OCI-LY7 (cell line): ENCODE data around the gene RNF208. TPM values are rescaled to one million over a fixed set of nuclear protein-coding genes. Genes with fewer than 3 reads are reported as not detected.

Experiments
- BruUV-seq: library from RNA; stranded (reverse); fragments of 400-500 nt; replicated peaks from 2 replicates; lab custom pipeline; 2021; lab: Mats Ljungman, UMichigan
- CTCF ChIA-PET: fragments of 300-600 bp; sonication (Branson Sonifier 250); formaldehyde crosslinking; loops from one replicate; lab custom pipeline; 2022; ENCODE audit warnings: antibody characterized with exemption; ENCODE audit not compliant: unreplicated experiment; lab: Charles Lee
- POLR2A ChIA-PET: fragments of 300-600 bp; sonication (Branson Sonifier 250); formaldehyde crosslinking; loops from one replicate; lab custom pipeline; 2022; ENCODE audit warnings: antibody characterized with exemption; lab: Charles Lee
- DNase-seq: peaks from one replicate; pipeline ENCODE4 v3.0.0-alpha.2; 2015; ENCODE audit warnings: low spot score
- H2AFZ ChIP-seq: fragments of 200-600 bp; sonication (generic), shearing (Covaris generic); 2 replicates; pipeline ENCODE4 v1.6.1; 2014; ENCODE audit warnings: mild to moderate bottlenecking, antibody characterized with exemption, low read length, moderate library complexity
- H3K27ac ChIP-seq: fragments of 200-600 bp; sonication (generic); 2 replicates; pipeline ENCODE4 v1.5.1; 2014; ENCODE audit warnings: mixed run types, low read depth, mild to moderate bottlenecking, moderate library complexity, low read length, inconsistent platforms; ENCODE audit not compliant: poor library complexity, severe bottlenecking
- H3K36me3 ChIP-seq: fragments of 200-600 bp; sonication (generic); 2 replicates; pipeline ENCODE4 v1.6.1; 2014; ENCODE audit warnings: mild to moderate bottlenecking, antibody characterized with exemption, low read length, moderate library complexity, mixed read lengths; ENCODE audit not compliant: insufficient read depth
- H3K4me1 ChIP-seq: fragments of 200-600 bp; sonication (generic); 2 replicates; pipeline ENCODE4 v1.5.1; 2014; ENCODE audit warnings: mild to moderate bottlenecking, low read length; ENCODE audit not compliant: insufficient read depth, poor library complexity, severe bottlenecking
- H3K4me2 ChIP-seq: fragments of 200-600 bp; sonication (generic); 2 replicates; pipeline ENCODE4 v1.6.1; 2014; ENCODE audit warnings: mild to moderate bottlenecking, low read length
- H3K4me3 ChIP-seq: fragments of 200-600 bp; sonication (generic); 2 replicates; pipeline ENCODE4 v1.5.1; 2014; ENCODE audit warnings: mild to moderate bottlenecking, low read depth, low read length; ENCODE audit not compliant: poor library complexity, severe bottlenecking
- H3K79me2 ChIP-seq: fragments of 200-600 bp; sonication (generic); 2 replicates; pipeline ENCODE4 v1.6.1; 2016; ENCODE audit warnings: low read depth, mild to moderate bottlenecking, low read length, moderate library complexity, mixed read lengths; ENCODE audit not compliant: insufficient read depth
- H3K9me2 ChIP-seq: fragments of 200-600 bp; sonication (generic); 2 replicates; pipeline ENCODE4 v1.6.1; 2016; ENCODE audit warnings: mild to moderate bottlenecking, low read length, mixed read lengths; ENCODE audit not compliant: insufficient read depth
- H3K9me3 ChIP-seq: fragments of 200-600 bp; sonication (generic); 2 replicates; pipeline ENCODE4 v1.6.1; 2014; ENCODE audit warnings: mild to moderate bottlenecking, mixed run types, low read length, mixed read lengths
- H4K20me1 ChIP-seq: fragments of 200-600 bp; sonication (generic); 2 replicates; pipeline ENCODE4 v1.6.1; 2014; ENCODE audit warnings: mild to moderate bottlenecking, antibody characterized with exemption, low read length, moderate library complexity, mixed read lengths; ENCODE audit not compliant: insufficient read depth
- CTCF ChIP-seq: fragments of 200-600 bp; sonication (generic); conservative IDR thresholded peaks from 2 replicates; pipeline ENCODE4 v1.5.1; 2014; ENCODE audit warnings: mild to moderate bottlenecking, antibody characterized with exemption, low read length, moderate library complexity, mixed read lengths
- EZH2phosphoT487 ChIP-seq: fragments of 200-600 bp; sonication (generic); IDR thresholded peaks from 2 replicates; pipeline ENCODE4 v1.6.1; 2018; ENCODE audit warnings: low read depth, borderline replicate concordance, mild to moderate bottlenecking, mixed run types, antibody characterized with exemption, low read length, moderate library complexity, mixed read lengths
- intact Hi-C: fragments of 100-400 bp; cut with micrococcal nuclease; formaldehyde crosslinking; loops from one replicate; pipeline ENCODE4 v1.10.0; 2022; ENCODE audit not compliant: unreplicated experiment
- total RNA-seq, 2 experiments: library from RNA; depleted of rRNA in 1 of 2; stranded (reverse); fragments of >200 nt in 1 of 2; shearing (Covaris generic) in 1 of 2; gene quantifications; 2 replicates each; pipeline ENCODE4 v1.2.3, GENCODE V29; 2014 to 2022

The RNF208 gene
- total RNA-seq, 2 experiments from 2014 or later, result 0.47 to 5.5 TPM

GRCh38 chr9:137256362-137256761 lies 34.3 kb upstream of the RNF208 start:
- Histone ChIP-seq H3K79me2 (peaks cover 24% of the 10 kb centered on the region), H3K9me2 (no peaks in the 10 kb centered on the region), H3K4me2 (peak overlapping the region; percentile 93), H3K4me1 (peaks cover 53% of the 10 kb centered on the region), H3K9me3 (no peaks in the 10 kb centered on the region), H3K27ac (no peak overlapping the region), H3K36me3 (peaks cover 41% of the 10 kb centered on the region), H2AFZ (no peak overlapping the region), H4K20me1 (peaks cover 5% of the 10 kb centered on the region; the same call in 1 of the 2 replicates), H3K4me3 (peak overlapping the region; percentile 98)
- ChIA-PET CTCF (no interaction called here), POLR2A (interaction anchor here (0.9 to 4.4 kb wide), 3 partner anchors 13 to 127 kb away, joined by 3 to 26 read pairs (median 3); partner anchors contain the start of gene TUBB4B)
- intact Hi-C loops, result no loop called here
- BruUV-seq, result no TSS peak
- TF ChIP-seq CTCF (no peak), EZH2phosphoT487 (no peak)
- DNase-seq, result no peak

- Histone ChIP-seq H3K4me3 (peak overlapping the region; percentile 98), H3K79me2 (peaks cover 24% of the 10 kb centered on the region), H3K4me2 (peak overlapping the region; percentile 93), H3K4me1 (peaks cover 53% of the 10 kb centered on the region), H3K36me3 (peaks cover 39% of the 10 kb centered on the region), H3K9me3 (no peaks in the 10 kb centered on the region), H3K9me2 (no peaks in the 10 kb centered on the region), H4K20me1 (peaks cover 5% of the 10 kb centered on the region; the same call in 1 of the 2 replicates), H2AFZ (peak overlapping the region; percentile 32; the same call in 1 of the 2 replicates), H3K27ac (peak overlapping the region; percentile 62)
- ChIA-PET CTCF (no interaction called here), POLR2A (interaction anchor here (0.9 to 4.4 kb wide), 3 partner anchors 14 to 126 kb away, joined by 3 to 26 read pairs (median 3); partner anchors contain the start of gene TUBB4B)
- intact Hi-C loops, result loop anchor here (1.0 kb wide), 1 partner anchor 14 kb away; the partner anchor contains the start of gene TUBB4B
- TF ChIP-seq CTCF (no peak), EZH2phosphoT487 (no peak)
- BruUV-seq, result no TSS peak
- DNase-seq, result peak; percentile 42
Measured at GRCh38 chr9:137255448-137256114, 33.5 kb upstream of the RNF208 start.
